Gastrocnemius medialis (tissue), 4 donors: ENCODE measurements around the gene LPCAT3.

ENCODE experiments used
- POLR2A ChIP-seq, 2 donors: fragments of 450-650 bp; IDR thresholded peaks; one replicate each; pipeline ENCODE4 v1.6.1; 2017; ENCODE audit warnings: antibody characterized with exemption in 2 of 2, mild to moderate bottlenecking in 2 of 2, moderate library complexity in 2 of 2
- TF ChIP-seq, protein P1 (sequence below), 5 experiments: fragments of 450-650 bp in 3 of 5; fragments of 200-600 bp in 2 of 5; sonication (generic) in 2 of 5; IDR thresholded peaks in 4 of 5; conservative IDR thresholded peaks in 1 of 5; 1 replicate in 4 of 5; 2 replicates in 1 of 5; pipeline ENCODE4 v1.5.1; 2016 to 2019; ENCODE audit warnings: antibody characterized with exemption in 5 of 5, mild to moderate bottlenecking in 3 of 5, moderate library complexity in 3 of 5

DNA sequence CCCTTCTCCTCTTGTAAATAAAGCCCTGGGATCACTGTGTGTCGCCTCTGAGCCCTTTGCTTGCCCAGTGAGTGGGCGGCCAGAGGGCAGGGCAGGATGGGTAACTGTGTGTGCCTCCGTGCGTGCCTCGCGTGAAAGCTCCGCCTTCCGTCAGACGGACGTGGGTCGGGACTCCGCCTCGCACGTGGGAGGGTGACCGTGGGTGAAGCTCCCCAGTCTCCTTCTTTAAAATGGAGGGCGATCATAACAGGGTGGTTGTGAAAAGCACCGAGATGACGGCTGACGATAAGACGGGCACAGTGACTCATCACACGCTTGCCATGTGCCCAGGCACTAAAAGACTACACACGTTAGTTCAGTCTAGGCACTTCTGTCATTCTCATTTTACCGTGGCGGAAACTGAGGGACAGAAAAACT lies 57.0 kb downstream of the LPCAT3 start:
- TF ChIP-seq, protein P1, sequence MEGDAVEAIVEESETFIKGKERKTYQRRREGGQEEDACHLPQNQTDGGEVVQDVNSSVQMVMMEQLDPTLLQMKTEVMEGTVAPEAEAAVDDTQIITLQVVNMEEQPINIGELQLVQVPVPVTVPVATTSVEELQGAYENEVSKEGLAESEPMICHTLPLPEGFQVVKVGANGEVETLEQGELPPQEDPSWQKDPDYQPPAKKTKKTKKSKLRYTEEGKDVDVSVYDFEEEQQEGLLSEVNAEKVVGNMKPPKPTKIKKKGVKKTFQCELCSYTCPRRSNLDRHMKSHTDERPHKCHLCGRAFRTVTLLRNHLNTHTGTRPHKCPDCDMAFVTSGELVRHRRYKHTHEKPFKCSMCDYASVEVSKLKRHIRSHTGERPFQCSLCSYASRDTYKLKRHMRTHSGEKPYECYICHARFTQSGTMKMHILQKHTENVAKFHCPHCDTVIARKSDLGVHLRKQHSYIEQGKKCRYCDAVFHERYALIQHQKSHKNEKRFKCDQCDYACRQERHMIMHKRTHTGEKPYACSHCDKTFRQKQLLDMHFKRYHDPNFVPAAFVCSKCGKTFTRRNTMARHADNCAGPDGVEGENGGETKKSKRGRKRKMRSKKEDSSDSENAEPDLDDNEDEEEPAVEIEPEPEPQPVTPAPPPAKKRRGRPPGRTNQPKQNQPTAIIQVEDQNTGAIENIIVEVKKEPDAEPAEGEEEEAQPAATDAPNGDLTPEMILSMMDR (IDR thresholded peaks at IDR 0.05 in 4 of 5, conservative IDR thresholded peaks at IDR 0.05 in 1 of 5), result no peak
- TF ChIP-seq POLR2A (IDR thresholded peaks at IDR 0.05), result peak; percentile 15 to 39
